ENCODE measurements around the gene PCDHGC4. TPM values are rescaled to one million over a fixed set of nuclear protein-coding genes. Genes with fewer than 3 reads are reported as not detected.

PCDHGC4 gene
- total and polyA plus RNA-seq, 2 donors (not counting 3 experiments of a cell fraction or from before 2014, with no cell fraction given), result 0.25 to 2.1 TPM

DNA sequence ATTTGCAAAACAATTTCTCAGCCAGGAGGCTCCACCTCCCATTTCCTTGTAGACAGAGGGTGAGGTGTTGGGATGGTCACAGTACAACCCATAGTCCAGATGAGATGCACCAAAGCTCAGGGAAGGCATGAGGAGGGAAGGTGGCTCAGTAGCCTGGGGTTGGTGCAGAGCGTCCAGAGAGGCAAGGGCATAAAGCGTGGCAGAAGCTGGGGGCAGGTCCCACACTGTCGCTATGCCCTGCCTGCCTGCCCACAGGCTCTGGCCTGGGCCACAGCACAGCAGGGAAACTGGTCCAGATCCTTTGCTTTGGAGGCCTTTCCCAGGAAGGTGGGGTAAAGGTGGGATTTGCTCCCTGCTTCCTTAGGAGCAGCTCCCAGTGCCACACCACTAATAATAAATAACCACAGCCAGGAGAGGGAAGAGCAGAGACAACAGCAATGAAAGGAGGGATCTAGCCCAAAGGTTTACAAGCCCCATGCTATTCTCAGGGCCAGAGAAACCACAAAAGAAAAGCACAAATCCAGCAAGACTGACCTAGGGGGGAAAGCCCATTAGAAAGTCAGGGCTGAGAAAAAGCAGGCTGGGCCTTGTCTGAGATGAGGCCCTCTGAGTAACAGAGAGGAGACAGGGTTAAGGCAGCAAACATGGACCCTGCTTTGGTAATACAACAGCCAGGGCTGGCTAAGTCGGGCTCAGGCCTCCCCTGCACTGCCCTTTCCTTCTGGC is 31.3 kb downstream of the PCDHGC4 start:
- Histone ChIP-seq H4K20me1 (replicated peaks; ENCODE audit: control insufficient read depth, extremely low read depth, insufficient read depth, low read length) (no peaks in the 10 kb centered on the region), H3K36me3 (ENCODE audit: control insufficient read depth in 2 of 2, extremely low read depth in 1 of 2, insufficient read depth in 2 of 2, low read length in 2 of 2) (peaks cover 2 to 11% of the 10 kb centered on the region in 2 experiments), H3K27ac (ENCODE audit: insufficient read depth, low read depth, low read length) (no peak overlapping the region), H3K79me2 (ENCODE audit: control insufficient read depth, insufficient read depth, low read length) (no peaks in the 10 kb centered on the region), H3K9ac (replicated peaks; ENCODE audit: extremely low read depth, insufficient read depth, low read length) (no peak overlapping the region), H3K9me3 (replicated peaks; ENCODE audit: control insufficient read depth, insufficient read depth, low read length) (no peaks in the 10 kb centered on the region), H3K9me1 (replicated peaks; ENCODE audit: control insufficient read depth, extremely low read depth, insufficient read depth, low read length) (no peaks in the 10 kb centered on the region), H3K27me3 (ENCODE audit: control insufficient read depth in 2 of 2, insufficient read depth in 2 of 2, low read length in 2 of 2) (no peaks in the 10 kb centered on the region), H3K4me2 (ENCODE audit: insufficient read depth, low read length) (no peak overlapping the region), H2AFZ (ENCODE audit: low read depth, low read length) (no peak overlapping the region), H3K4me1 (ENCODE audit: control insufficient read depth, extremely low read depth, insufficient read depth, low read length) (peaks cover 26% of the 10 kb centered on the region), H3K4me3 (replicated peaks in 1 of 3; ENCODE audit: insufficient read depth in 1 of 3, low read depth in 1 of 3, low read length in 3 of 3) (no peak overlapping the region)
- FAIRE-seq (no peak), DNase-seq (ENCODE audit: low read depth, low spot score) (no peak)
- intact Hi-C loops (cut with micrococcal nuclease) (no loop called here), dilution Hi-C loops (cut with MboI; ENCODE audit: extremely low pct_ligation_motif_present, low sequenced_read_pairs) (no loop called here)
- no TSS peak for BruUV-seq (replicated peaks)
- POLR2A ChIA-PET, result no interaction called here
- TF ChIP-seq, protein P1, sequence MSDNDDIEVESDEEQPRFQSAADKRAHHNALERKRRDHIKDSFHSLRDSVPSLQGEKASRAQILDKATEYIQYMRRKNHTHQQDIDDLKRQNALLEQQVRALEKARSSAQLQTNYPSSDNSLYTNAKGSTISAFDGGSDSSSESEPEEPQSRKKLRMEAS (IDR thresholded peaks at IDR 0.05; ENCODE audit: insufficient read depth, insufficient read length), result no peak
- no peak for TF ChIP-seq POLR2AphosphoS5 (IDR thresholded peaks at IDR 0.05; ENCODE audit: insufficient read depth, low read depth, low read length)
- TF ChIP-seq JUN (IDR thresholded peaks at IDR 0.05; ENCODE audit: borderline replicate concordance, insufficient read depth, insufficient read length, low read depth), result no peak
- no peak for TF ChIP-seq FOS (IDR thresholded peaks at IDR 0.05; ENCODE audit: borderline replicate concordance, insufficient read depth, low read length)
- TF ChIP-seq EZH2 (IDR thresholded peaks at IDR 0.05; ENCODE audit: borderline replicate concordance, low read depth, low read length, severe bottlenecking), result no peak
- TF ChIP-seq GATA2 (IDR thresholded peaks at IDR 0.05; ENCODE audit: insufficient read depth, insufficient read length, low read depth, low read length), result no peak
- TF ChIP-seq, protein P2, sequence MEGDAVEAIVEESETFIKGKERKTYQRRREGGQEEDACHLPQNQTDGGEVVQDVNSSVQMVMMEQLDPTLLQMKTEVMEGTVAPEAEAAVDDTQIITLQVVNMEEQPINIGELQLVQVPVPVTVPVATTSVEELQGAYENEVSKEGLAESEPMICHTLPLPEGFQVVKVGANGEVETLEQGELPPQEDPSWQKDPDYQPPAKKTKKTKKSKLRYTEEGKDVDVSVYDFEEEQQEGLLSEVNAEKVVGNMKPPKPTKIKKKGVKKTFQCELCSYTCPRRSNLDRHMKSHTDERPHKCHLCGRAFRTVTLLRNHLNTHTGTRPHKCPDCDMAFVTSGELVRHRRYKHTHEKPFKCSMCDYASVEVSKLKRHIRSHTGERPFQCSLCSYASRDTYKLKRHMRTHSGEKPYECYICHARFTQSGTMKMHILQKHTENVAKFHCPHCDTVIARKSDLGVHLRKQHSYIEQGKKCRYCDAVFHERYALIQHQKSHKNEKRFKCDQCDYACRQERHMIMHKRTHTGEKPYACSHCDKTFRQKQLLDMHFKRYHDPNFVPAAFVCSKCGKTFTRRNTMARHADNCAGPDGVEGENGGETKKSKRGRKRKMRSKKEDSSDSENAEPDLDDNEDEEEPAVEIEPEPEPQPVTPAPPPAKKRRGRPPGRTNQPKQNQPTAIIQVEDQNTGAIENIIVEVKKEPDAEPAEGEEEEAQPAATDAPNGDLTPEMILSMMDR (IDR thresholded peaks at IDR 0.05; ENCODE audit: extremely low read depth in 1 of 2, insufficient read depth in 1 of 2, low read depth in 1 of 2, low read length in 2 of 2), result no peak
- no peak for TF ChIP-seq MYC (IDR thresholded peaks at IDR 0.05; ENCODE audit: low read depth, low read length)
- no peak for TF ChIP-seq POLR2A (IDR thresholded peaks at IDR 0.05; ENCODE audit: low read depth, low read length)
- CTCF ChIA-PET, result interaction anchor here (0.6 to 9.8 kb wide), 9 partner anchors 8 to 1335 kb away, joined by 3 to 158 read pairs (median 12); partner anchors contain the start of genes PCDHGA10, PCDHGA11, PCDHGA12 and PCDHGC3
